ENCODE measurements around the gene PAPSS2. TPM values are rescaled to one million over a fixed set of nuclear protein-coding genes. Genes with fewer than 3 reads are reported as not detected.

PAPSS2 gene
- total and polyA plus RNA-seq, 2 donors from 2014 or later = 23.5 to 84.2 TPM

- no peak overlapping the region for H3K9ac ChIP-seq (ENCODE audit: low read length in 3 of 3)
- H3K4me1 ChIP-seq (ENCODE audit: control insufficient read depth in 2 of 3, insufficient read depth in 2 of 3, low read depth in 1 of 3, low read length in 3 of 3) = no peaks in the 10 kb centered on the region
- intact Hi-C loops (cut with DNase I) = no loop called here
- DNase-seq (no peak), FAIRE-seq (no peak)
- H3K27me3 ChIP-seq (ENCODE audit: control insufficient read depth, insufficient read depth, low read length) = no peaks in the 10 kb centered on the region
- H3K4me3 ChIP-seq (ENCODE audit: low read length in 3 of 3) = no peak overlapping the region
- no peaks in the 10 kb centered on the region for H3K9me3 ChIP-seq (ENCODE audit: control insufficient read depth in 2 of 3, insufficient read depth in 1 of 3, low read length in 3 of 3)
- no peaks in the 10 kb centered on the region for H3K36me3 ChIP-seq (ENCODE audit: control insufficient read depth in 2 of 3, insufficient read depth in 3 of 3, low read length in 3 of 3)
- no peak overlapping the region for H3K27ac ChIP-seq (ENCODE audit: low read depth in 2 of 2, low read length in 2 of 2)
- TF ChIP-seq CTCF (IDR thresholded peaks at IDR 0.05; ENCODE audit: borderline replicate concordance, extremely low read depth, insufficient read depth) = no peak
Observed at GRCh38 chr10:87724789-87725188, 65.1 kb downstream of the PAPSS2 start.

- DNase-seq = no peak
- TF ChIP-seq CTCF (IDR thresholded peaks at IDR 0.05; ENCODE audit: borderline replicate concordance, extremely low read depth, insufficient read depth) = no peak
- Histone ChIP-seq H3K9me3 (ENCODE audit: control insufficient read depth in 2 of 3, insufficient read depth in 1 of 3, low read length in 3 of 3) (no peaks in the 10 kb centered on the region), H3K9ac (ENCODE audit: low read length in 3 of 3) (no peak overlapping the region), H3K36me3 (ENCODE audit: control insufficient read depth in 2 of 3, insufficient read depth in 3 of 3, low read length in 3 of 3) (no peaks in the 10 kb centered on the region), H3K27ac (ENCODE audit: low read depth in 2 of 2, low read length in 2 of 2) (no peak overlapping the region), H3K4me3 (ENCODE audit: low read length in 3 of 3) (no peak overlapping the region), H3K27me3 (ENCODE audit: control insufficient read depth, insufficient read depth, low read length) (no peaks in the 10 kb centered on the region), H3K4me1 (ENCODE audit: control insufficient read depth in 2 of 3, insufficient read depth in 2 of 3, low read depth in 1 of 3, low read length in 3 of 3) (no peaks in the 10 kb centered on the region)
- no peak for FAIRE-seq
- intact Hi-C loops (cut with DNase I) = no loop called here
Observed at GRCh38 chr10:87729940-87730339, 70.3 kb downstream of the PAPSS2 start.

- Histone ChIP-seq H3K27me3 (ENCODE audit: control insufficient read depth, insufficient read depth, low read length) (no peaks in the 10 kb centered on the region), H3K4me3 (ENCODE audit: low read length in 3 of 3) (no peak overlapping the region), H3K9me3 (ENCODE audit: control insufficient read depth in 2 of 3, insufficient read depth in 1 of 3, low read length in 3 of 3) (no peaks in the 10 kb centered on the region), H3K9ac (ENCODE audit: low read length in 3 of 3) (no peak overlapping the region), H3K27ac (ENCODE audit: low read depth in 2 of 2, low read length in 2 of 2) (no peak overlapping the region), H3K36me3 (ENCODE audit: control insufficient read depth in 2 of 3, insufficient read depth in 3 of 3, low read length in 3 of 3) (no peaks in the 10 kb centered on the region), H3K4me1 (ENCODE audit: control insufficient read depth in 2 of 3, insufficient read depth in 2 of 3, low read depth in 1 of 3, low read length in 3 of 3) (no peaks in the 10 kb centered on the region)
- FAIRE-seq = no peak
- DNase-seq = no peak
- no peak for TF ChIP-seq CTCF (IDR thresholded peaks at IDR 0.05; ENCODE audit: borderline replicate concordance, extremely low read depth, insufficient read depth)
- intact Hi-C loops (cut with DNase I) = no loop called here
Observed at GRCh38 chr10:87733081-87733480, 73.4 kb downstream of the PAPSS2 start.
